NT2/D1 (cell line): ENCODE results near the gene CTSZ.

ENCODE experiments used
- DNase-seq: peaks from one replicate; pipeline ENCODE4 v3.0.0-alpha.2; 2011; ENCODE audit warnings: low read depth, low spot score
- H3K27me3 ChIP-seq: 2 replicates; pipeline ENCODE4 v1.6.0; 2011; ENCODE audit warnings: mild to moderate bottlenecking; ENCODE audit not compliant: insufficient read length, insufficient read depth
- H3K36me3 ChIP-seq: 2 replicates; pipeline ENCODE4 v1.6.1; 2011; ENCODE audit warnings: mild to moderate bottlenecking, low read length, mixed read lengths; ENCODE audit not compliant: insufficient read depth, insufficient read length
- H3K4me1 ChIP-seq: 2 replicates; pipeline ENCODE4 v1.5.1; 2011; ENCODE audit not compliant: insufficient read depth, insufficient read length
- H3K4me3 ChIP-seq: 2 replicates; pipeline ENCODE4 v1.5.1; 2011; ENCODE audit warnings: low read depth; ENCODE audit not compliant: insufficient read length
- H3K9ac ChIP-seq: 2 replicates; pipeline ENCODE4 v1.6.0; 2011; ENCODE audit warnings: low read depth; ENCODE audit not compliant: insufficient read length
- H3K9me3 ChIP-seq: 2 replicates; pipeline ENCODE4 v1.5.1; 2011; ENCODE audit warnings: mild to moderate bottlenecking, low read length; ENCODE audit not compliant: insufficient read depth
- SUZ12 ChIP-seq: IDR thresholded peaks from 2 replicates; pipeline ENCODE4 v1.6.1; 2011; ENCODE audit not compliant: insufficient read length, insufficient read depth; ENCODE audit errors: extremely low read depth
- YY1 ChIP-seq: IDR thresholded peaks from 2 replicates; pipeline ENCODE4 v1.6.1; 2011; ENCODE audit not compliant: insufficient read length, insufficient read depth
- ZNF274 ChIP-seq: IDR thresholded peaks from 2 replicates; pipeline ENCODE4 v1.6.1; 2011; ENCODE audit warnings: mild to moderate bottlenecking, low read depth, low read length

CTSZ gene

GRCh38 chr20:59024111-59024530, 17.1 kb upstream of the CTSZ start:
- no peaks in the 10 kb centered on the region for H3K9me3 ChIP-seq
- TF ChIP-seq SUZ12 = no peak
- TF ChIP-seq YY1 = no peak
- no peak for TF ChIP-seq ZNF274
- no peak for DNase-seq
- H3K9ac ChIP-seq = no peak overlapping the region
- peaks cover 3% of the 10 kb centered on the region for H3K4me1 ChIP-seq
- no peak overlapping the region for H3K4me3 ChIP-seq
- peaks cover 48% of the 10 kb centered on the region for H3K27me3 ChIP-seq
- H3K36me3 ChIP-seq = peaks cover 62% of the 10 kb centered on the region

- Histone ChIP-seq H3K4me1 (peaks cover 3% of the 10 kb centered on the region), H3K4me3 (no peak overlapping the region), H3K9ac (no peak overlapping the region), H3K36me3 (peaks cover 57% of the 10 kb centered on the region), H3K27me3 (peaks cover 48% of the 10 kb centered on the region), H3K9me3 (no peaks in the 10 kb centered on the region)
- TF ChIP-seq SUZ12 (no peak), ZNF274 (no peak)
- DNase-seq = no peak
Observed at GRCh38 chr20:59023616-59024015, 16.6 kb upstream of the CTSZ start.

GRCh38 chr20:59022754-59023153, 15.7 kb upstream of the CTSZ start:
- Histone ChIP-seq H3K9ac (no peak overlapping the region), H3K4me3 (no peak overlapping the region), H3K4me1 (peaks cover 3% of the 10 kb centered on the region), H3K27me3 (peaks cover 41% of the 10 kb centered on the region), H3K9me3 (no peaks in the 10 kb centered on the region), H3K36me3 (peaks cover 48% of the 10 kb centered on the region)
- no peak for TF ChIP-seq YY1
- no peak for TF ChIP-seq ZNF274
- TF ChIP-seq SUZ12 = no peak
- DNase-seq = no peak

GRCh38 chr20:59020938-59021551, 14.0 kb upstream of the CTSZ start:
- Histone ChIP-seq H3K4me1 (peaks cover 3% of the 10 kb centered on the region), H3K4me3 (no peak overlapping the region), H3K9ac (no peak overlapping the region), H3K27me3 (peaks cover 28% of the 10 kb centered on the region), H3K9me3 (no peaks in the 10 kb centered on the region), H3K36me3 (peaks cover 32% of the 10 kb centered on the region)
- no peak for TF ChIP-seq ZNF274
- no peak for TF ChIP-seq SUZ12
- TF ChIP-seq YY1 = no peak
- DNase-seq = no peak

- Histone ChIP-seq H3K4me1 (peaks cover 10% of the 10 kb centered on the region), H3K9me3 (no peaks in the 10 kb centered on the region), H3K36me3 (peaks cover 14% of the 10 kb centered on the region), H3K27me3 (peaks cover 19% of the 10 kb centered on the region), H3K4me3 (no peak within 1 kb of the TSS), H3K9ac (no peak within 1 kb of the TSS)
- TF ChIP-seq SUZ12 (no peak), ZNF274 (no peak), YY1 (no peak)
- no peak for DNase-seq
Observed at GRCh38 chr20:59019217-59019616, 12.2 kb upstream of the CTSZ start, which contains the start of gene TUBB1. Gene TUBB1, plus strand, starts transcription at chr20:59019429. Its CDS starts 94 bp downstream, at chr20:59019523.

- peaks cover 13% of the 10 kb centered on the region for H3K4me1 ChIP-seq
- H3K9me3 ChIP-seq = no peaks in the 10 kb centered on the region
- no peak overlapping the region for H3K9ac ChIP-seq
- H3K36me3 ChIP-seq = peaks cover 10% of the 10 kb centered on the region
- peaks cover 19% of the 10 kb centered on the region for H3K27me3 ChIP-seq
- no peak overlapping the region for H3K4me3 ChIP-seq
- DNase-seq = no peak
- TF ChIP-seq SUZ12 = no peak
- TF ChIP-seq YY1 = no peak
- no peak for TF ChIP-seq ZNF274
Observed at GRCh38 chr20:59018817-59019216, 11.8 kb upstream of the CTSZ start.

GRCh38 chr20:59017493-59018231, 10.6 kb upstream of the CTSZ start:
- Histone ChIP-seq H3K36me3 (peaks cover under 1% of the 10 kb centered on the region), H3K4me3 (no peak overlapping the region), H3K9ac (no peak overlapping the region), H3K27me3 (peaks cover 21% of the 10 kb centered on the region), H3K4me1 (peaks cover 13% of the 10 kb centered on the region), H3K9me3 (no peaks in the 10 kb centered on the region)
- TF ChIP-seq SUZ12 = no peak
- TF ChIP-seq ZNF274 = no peak
- no peak for TF ChIP-seq YY1
- no peak for DNase-seq
